Measurements from ENCODE around the gene ADGRA1. TPM values are rescaled to one million over a fixed set of nuclear protein-coding genes. Genes with fewer than 3 reads are reported as not detected.
"Not testable (repeated sequence)": the region's sequence is repeated elsewhere in the genome, so short reads cannot be mapped to it uniquely, and the experiment has no call there.

Gene ADGRA1
- polyA plus RNA-seq, 12 donors: 1.4 to 5.0 (median 2.6) TPM; not detected in 1

DNA sequence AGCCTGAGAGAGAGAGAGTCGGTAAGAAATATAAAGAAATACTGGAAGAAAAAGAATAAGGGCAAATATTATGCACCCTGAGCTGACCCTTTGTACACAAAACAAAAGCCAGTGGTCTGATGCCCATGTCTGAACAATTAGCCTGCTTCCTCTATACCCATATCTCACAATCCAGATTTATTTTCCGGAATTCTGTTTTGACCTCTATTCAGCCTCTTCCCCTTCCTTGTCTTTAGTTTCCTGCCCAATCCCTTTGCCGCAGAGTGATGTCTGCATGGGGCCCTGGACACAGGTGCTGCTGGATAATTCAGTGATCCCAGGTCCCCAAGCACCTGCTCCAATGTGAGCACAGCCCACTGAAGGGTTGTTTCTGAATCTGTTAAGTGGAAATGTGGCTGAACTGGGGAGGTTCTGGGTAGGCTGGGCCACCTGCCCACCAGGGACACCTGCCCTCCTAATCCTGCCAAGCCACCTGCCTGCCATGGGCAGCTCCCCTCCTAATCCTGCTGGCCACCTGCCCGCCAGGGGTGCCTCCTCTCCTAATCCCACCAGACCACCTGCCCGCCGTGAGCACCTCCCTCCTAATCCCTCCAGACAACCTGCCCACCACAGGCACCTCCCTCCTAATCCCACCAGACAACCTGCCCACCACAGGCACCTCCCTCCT, 23.0 kb downstream of the ADGRA1 start:
- no peak for DNase-seq

GRCh38 chr10:133111640-133112039, 23.9 kb downstream of the ADGRA1 start:
- DNase-seq: not testable (repeated sequence)

GRCh38 chr10:133113146-133113830, 25.6 kb downstream of the ADGRA1 start:
- DNase-seq: no peak

GRCh38 chr10:133113847-133114246, 26.1 kb downstream of the ADGRA1 start:
- no peak for DNase-seq

- DNase-seq: no peak
These were observed 26.5 kb downstream of the ADGRA1 start for GRCh38 chr10:133114251-133114650.

- no peak for DNase-seq
These were observed 27.2 kb downstream of the ADGRA1 start for GRCh38 chr10:133114726-133115452.

DNA sequence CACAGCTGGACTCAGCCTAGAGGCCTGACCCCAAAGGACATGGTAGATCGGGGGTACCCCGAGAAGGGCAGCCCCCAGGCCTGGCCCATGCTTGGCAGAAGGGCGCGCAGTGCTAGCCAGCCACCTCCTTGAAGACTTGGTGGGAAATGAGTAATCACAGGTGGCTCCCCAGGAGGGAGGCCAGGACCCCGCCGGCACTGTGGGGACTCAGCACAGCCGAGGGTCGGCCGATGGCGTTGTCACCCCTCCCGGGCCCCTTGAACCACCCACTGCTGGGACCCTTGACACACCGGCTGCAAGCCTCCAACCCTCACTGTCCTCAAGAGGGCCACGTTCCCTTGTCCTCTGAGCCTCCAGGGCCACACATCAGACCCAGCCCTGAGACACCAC, 27.7 kb downstream of the ADGRA1 start:
- DNase-seq: no peak

GRCh38 chr10:133115976-133116375, 28.3 kb downstream of the ADGRA1 start:
- DNase-seq: no peak

DNA sequence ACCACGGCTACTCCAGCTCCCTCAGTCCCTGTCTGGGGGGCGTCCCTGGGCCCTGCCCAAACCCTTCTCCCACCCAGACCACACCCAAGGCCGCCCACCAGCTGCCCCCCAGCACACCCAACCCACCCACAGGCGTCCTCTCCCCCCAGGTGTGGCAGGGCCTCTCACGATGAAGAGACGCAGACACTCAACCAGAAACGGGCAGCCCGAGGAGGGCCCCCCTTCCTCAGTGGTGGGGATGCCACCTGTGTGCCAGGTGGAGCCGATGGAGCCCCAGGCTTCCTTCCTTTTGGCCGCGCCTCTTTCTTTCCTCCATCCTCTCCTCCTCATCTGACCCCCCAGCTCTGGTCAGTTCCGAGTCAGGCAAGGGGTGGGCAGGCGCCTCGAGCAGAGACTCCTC, 28.7 kb downstream of the ADGRA1 start:
- no peak for DNase-seq

DNA sequence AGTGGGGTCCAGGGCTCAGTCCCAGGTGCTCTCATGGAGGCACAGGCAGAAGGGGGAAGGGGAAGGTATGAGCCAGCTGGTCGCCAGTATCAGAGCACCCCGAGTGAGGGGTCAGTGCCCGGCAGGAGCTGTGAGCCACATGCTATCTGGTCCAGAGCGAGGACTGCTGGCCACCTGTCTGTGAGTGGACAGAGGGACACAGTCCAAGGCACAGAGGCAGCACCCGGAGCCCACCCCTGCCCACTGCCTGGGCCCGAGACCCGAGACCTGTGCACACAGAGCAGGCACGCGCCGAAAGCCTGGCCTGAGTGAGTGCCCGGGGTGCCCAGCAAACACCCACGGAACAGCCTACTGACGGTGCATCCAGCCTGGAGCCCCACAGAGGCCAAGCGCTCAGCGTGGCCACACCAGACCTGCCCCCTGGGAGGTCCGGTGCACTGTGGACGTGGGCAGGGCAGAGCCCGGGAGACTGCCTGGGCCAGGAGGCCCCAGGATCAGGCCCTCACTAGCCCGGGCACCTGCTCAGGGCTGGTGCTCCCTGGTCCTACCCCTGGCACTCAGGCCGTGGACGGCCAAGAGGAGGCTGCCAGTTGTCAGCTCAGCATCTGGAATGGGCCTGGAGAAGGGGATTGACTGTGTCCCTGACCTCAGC, 29.4 kb downstream of the ADGRA1 start:
- no peak for DNase-seq

DNA sequence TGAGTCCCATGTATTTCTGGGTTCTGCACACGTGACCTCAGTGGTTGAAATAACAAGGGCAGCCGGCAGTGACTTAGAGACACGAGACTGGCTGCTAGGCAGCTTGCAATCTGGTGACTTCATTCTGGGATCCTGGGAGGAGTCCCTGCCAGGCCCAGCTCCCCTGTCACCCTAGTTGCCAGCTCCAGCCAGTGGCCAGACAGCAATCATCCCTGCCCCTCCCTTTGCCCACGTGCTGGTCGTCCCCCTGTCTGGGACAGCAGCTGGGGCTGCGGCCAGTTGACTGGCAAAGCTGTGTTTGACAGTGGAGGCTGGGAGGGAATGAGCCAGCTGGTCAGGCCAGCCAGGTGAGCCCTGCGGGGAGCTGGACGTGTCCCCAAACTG, 30.0 kb downstream of the ADGRA1 start:
- no peak for DNase-seq

DNA sequence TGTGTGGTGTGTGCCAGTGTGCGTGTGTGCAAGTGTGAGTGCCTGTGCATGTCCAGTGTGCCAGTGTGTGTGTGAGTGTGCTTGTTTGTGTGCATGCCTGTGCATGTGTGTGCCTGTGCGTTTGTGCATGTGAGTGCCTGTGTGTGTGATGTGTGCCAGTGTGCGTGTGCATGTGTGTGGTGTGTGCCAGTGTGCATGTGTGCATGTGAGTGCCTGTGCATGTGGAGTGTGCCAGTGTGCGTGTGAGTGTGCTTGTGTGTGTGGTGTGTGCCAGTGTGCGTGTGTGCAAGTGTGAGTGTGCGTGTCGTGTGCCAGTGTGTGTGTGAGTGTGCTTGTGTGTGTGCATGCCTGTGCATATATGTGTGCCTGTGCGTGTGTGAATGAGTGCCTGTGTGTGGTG, 33.8 kb downstream of the ADGRA1 start:
- DNase-seq: no peak

GRCh38 chr10:133122171-133122935, 34.6 kb downstream of the ADGRA1 start:
- no peak for DNase-seq

DNA sequence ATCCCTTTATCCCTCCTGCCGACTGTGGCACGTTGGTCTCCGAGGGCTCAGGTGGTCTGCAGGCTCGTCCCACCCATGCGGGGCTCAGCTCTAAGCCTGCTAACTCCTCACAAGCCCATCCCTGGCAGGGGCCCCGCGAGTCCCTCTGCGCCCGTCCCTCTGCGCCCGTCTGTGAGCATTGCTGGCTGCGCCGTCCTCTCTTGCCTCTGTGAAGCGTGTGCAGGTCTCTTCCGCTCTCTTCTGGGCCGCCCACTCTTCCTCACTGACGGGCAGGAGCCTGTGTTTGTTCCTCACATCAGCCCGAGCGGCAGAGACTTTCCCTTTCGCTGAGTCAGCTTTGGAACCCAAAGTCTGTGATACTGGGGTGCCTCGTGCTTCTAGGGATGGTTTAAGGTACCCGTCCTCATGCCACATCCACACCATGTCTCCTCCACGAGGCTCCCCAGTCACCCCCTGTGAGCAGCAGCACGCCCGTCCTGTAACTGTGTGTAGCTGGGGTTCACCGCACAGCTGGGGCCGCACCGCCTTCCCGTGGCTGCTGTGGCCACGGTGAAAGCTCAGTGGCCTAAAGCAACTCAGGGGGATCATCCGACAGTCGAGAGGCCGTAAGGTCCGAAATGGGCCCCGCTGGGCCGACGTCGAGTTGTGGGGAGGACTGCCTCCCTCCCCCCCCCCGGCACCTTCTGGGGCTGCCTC, 35.5 kb downstream of the ADGRA1 start:
- DNase-seq: no peak

DNA sequence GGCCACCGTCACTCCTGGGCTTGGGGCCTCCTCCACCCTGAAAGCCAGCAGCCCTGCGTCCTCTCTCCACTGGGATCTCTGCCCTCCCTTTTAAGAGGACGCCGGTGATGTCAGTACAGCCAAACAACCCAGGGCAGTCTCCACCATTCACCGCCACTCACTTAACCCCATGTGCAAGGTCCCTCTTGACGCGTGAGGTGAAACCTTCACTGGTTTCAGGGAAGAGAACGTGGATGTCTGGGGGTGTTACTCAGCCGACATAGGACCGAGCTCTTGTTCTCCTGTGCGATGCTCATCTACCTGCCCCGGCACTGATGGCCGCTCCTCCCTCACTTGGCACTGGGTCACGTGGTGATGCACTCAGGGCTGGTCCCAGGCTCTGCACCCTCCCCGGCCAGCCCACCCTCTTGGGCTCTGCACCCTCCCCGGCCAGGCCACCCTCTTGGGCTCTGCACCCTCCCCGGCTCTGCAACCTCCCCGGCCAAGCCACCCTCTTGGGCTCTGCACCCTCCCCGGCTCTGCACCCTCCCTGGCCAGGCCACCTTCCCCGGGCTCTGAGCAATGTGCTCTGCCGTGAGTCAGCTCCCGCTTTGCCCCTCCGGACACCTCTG, 36.1 kb downstream of the ADGRA1 start:
- DNase-seq: no peak

DNA sequence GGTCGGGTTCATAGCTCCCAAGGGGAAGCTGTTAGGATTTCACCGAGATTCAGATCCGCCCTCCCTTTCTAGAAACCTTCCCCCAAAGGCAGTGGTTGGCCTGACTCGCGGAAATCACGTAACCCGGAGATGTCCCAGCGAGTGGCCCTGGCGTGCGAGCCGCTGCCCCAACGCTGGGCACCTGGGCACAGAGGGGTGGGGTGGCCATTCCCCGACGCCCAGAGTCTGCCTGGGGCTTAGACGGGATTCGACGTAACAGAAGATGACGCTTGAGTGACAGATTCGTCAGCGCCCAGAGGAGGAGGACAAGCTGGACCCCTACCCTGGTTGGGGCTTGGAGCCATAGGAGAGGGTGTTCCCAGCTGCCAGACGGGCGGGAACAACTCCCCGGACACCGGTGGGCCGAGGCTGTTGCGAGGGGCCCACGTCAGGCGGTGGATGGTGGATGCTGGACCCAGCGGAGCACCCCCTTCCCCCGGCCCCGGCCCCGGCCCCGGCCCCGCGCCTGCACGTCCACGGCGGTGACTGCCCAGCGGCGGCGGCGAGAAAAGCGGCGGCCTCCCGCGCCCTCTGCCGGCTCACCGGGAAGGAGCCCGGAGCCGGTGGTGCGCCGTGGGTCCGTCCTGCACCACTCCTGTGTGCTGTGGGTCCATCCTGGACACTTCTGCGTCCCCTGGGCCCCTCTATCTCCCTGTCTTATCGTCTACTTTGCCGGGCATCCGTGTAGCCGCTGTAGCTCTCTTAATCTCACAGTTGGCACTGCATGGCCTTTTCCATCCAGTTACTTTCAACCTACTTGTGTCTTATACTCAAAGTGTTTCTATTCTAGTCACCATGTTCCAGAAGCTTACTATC, 36.9 kb downstream of the ADGRA1 start:
- no peak for DNase-seq

- DNase-seq: no peak
These were observed 38.2 kb downstream of the ADGRA1 start for GRCh38 chr10:133125901-133126300.

- DNase-seq: no peak
These were observed 38.9 kb downstream of the ADGRA1 start for GRCh38 chr10:133126431-133127290.

Data from muscle of arm (tissue), 12 donors.